ENCODE measurements around the gene PTBP3.
"Not testable (repeated sequence)": the region's sequence is repeated elsewhere in the genome, so short reads cannot be mapped to it uniquely, and the experiment has no call there.

Gene PTBP3

GRCh38 chr9:112268413-112268812 lies 65.0 kb downstream of the PTBP3 start:
- no peak for DNase-seq (ENCODE audit: low spot score)

- not testable (repeated sequence) for DNase-seq (ENCODE audit: low spot score)
Observed at GRCh38 chr9:112267086-112267485, 66.3 kb downstream of the PTBP3 start.

GRCh38 chr9:112265391-112265790 lies 68.0 kb downstream of the PTBP3 start:
- no peak for DNase-seq (ENCODE audit: low spot score)

- DNase-seq (ENCODE audit: low spot score): no peak
Observed at GRCh38 chr9:112262577-112262976, 70.8 kb downstream of the PTBP3 start.

- DNase-seq (ENCODE audit: low spot score): no peak
Observed at GRCh38 chr9:112261133-112261532, 72.3 kb downstream of the PTBP3 start.

- no peak for DNase-seq (ENCODE audit: low spot score)
Observed at GRCh38 chr9:112258106-112258505, 75.3 kb downstream of the PTBP3 start.

- no peak for DNase-seq (ENCODE audit: low spot score)
Observed at GRCh38 chr9:112252194-112252593, 81.2 kb downstream of the PTBP3 start.

- DNase-seq (ENCODE audit: low spot score): peak; percentile 4
Observed at GRCh38 chr9:112249277-112249676, 84.1 kb downstream of the PTBP3 start.

- DNase-seq (ENCODE audit: low spot score): no peak
Observed at GRCh38 chr9:112248722-112249121, 84.7 kb downstream of the PTBP3 start.

- DNase-seq (ENCODE audit: low spot score): no peak
Observed at GRCh38 chr9:112247090-112247489, 86.3 kb downstream of the PTBP3 start.

GRCh38 chr9:112245126-112245525 lies 88.3 kb downstream of the PTBP3 start:
- no peak for DNase-seq (ENCODE audit: low spot score)

GRCh38 chr9:112242147-112242804 lies 91.1 kb downstream of the PTBP3 start:
- DNase-seq (ENCODE audit: low spot score): no peak

- DNase-seq (ENCODE audit: low spot score): no peak
Observed at GRCh38 chr9:112241491-112241890, 91.9 kb downstream of the PTBP3 start.

- DNase-seq (ENCODE audit: low spot score): no peak
Observed at GRCh38 chr9:112239708-112240107, 93.7 kb downstream of the PTBP3 start.

GRCh38 chr9:112239284-112239683 lies 94.1 kb downstream of the PTBP3 start:
- no peak for DNase-seq (ENCODE audit: low spot score)

GRCh38 chr9:112234779-112235178 lies 98.6 kb downstream of the PTBP3 start:
- DNase-seq (ENCODE audit: low spot score): no peak

- no peak for DNase-seq (ENCODE audit: low spot score)
Observed at GRCh38 chr9:112233769-112234168, 99.7 kb downstream of the PTBP3 start.

GRCh38 chr9:112232233-112232632 lies 101.2 kb downstream of the PTBP3 start:
- DNase-seq (ENCODE audit: low spot score): no peak

- no peak for DNase-seq (ENCODE audit: low spot score)
Observed at GRCh38 chr9:112226091-112226490, 107.3 kb downstream of the PTBP3 start.

GRCh38 chr9:112224401-112225289 lies 108.8 kb downstream of the PTBP3 start:
- DNase-seq (ENCODE audit: low spot score): no peak

GRCh38 chr9:112218908-112219307 lies 114.5 kb downstream of the PTBP3 start:
- peak; percentile 27 for DNase-seq (ENCODE audit: low spot score)

- no peak for DNase-seq (ENCODE audit: low spot score)
Observed at GRCh38 chr9:112212926-112213325, 120.5 kb downstream of the PTBP3 start.

GRCh38 chr9:112207451-112207850 lies 126.0 kb downstream of the PTBP3 start:
- DNase-seq (ENCODE audit: low spot score): no peak

Measured in CD4-positive, alpha-beta T cell treated with Interleukin-2 at 100 ng/mL for 4 hours (primary cell).